GM18907 (cell line): ENCODE results near the gene DDX39B.
A peak's percentile ranks its signal among the peaks of the same experiment; 100 is the strongest.
"Not testable (repeated sequence)": the region's sequence is repeated elsewhere in the genome, so short reads cannot be mapped to it uniquely, and the experiment has no call there.

Source experiments
- ATAC-seq: cut with Tn5 transposase; IDR thresholded peaks from one replicate; pipeline ENCODE4 v1.9.1; 2021; ENCODE audit warnings: mild to moderate bottlenecking, moderate library complexity; ENCODE audit not compliant: unreplicated experiment

The DDX39B gene

DNA sequence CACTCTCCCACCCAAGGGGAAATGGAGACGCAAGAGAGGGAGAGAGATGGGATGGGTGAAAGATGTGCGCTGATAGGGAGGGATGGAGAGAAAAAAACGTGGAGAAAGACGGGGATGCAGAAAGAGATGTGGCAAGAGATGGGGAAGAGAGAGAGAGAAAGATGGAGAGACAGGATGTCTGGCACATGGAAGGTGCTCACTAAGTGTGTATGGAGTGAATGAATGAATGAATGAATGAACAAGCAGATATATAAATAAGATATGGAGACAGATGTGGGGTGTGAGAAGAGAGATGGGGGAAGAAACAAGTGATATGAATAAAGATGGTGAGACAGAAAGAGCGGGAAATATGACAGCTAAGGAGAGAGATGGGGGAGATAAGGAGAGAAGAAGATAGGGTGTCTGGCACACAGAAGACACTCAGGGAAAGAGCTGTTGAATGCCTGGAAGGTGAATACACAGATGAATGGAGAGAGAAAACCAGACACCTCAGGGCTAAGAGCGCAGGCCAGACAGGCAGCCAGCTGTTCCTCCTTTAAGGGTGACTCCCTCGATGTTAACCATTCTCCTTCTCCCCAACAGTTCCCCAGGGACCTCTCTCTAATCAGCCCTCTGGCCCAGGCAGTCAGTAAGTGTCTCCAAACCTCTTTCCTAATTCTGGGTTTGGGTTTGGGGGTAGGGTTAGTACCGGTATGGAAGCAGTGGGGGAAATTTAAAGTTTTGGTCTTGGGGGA is 34.3 kb upstream of the DDX39B start:
- ATAC-seq, result no peak

DNA sequence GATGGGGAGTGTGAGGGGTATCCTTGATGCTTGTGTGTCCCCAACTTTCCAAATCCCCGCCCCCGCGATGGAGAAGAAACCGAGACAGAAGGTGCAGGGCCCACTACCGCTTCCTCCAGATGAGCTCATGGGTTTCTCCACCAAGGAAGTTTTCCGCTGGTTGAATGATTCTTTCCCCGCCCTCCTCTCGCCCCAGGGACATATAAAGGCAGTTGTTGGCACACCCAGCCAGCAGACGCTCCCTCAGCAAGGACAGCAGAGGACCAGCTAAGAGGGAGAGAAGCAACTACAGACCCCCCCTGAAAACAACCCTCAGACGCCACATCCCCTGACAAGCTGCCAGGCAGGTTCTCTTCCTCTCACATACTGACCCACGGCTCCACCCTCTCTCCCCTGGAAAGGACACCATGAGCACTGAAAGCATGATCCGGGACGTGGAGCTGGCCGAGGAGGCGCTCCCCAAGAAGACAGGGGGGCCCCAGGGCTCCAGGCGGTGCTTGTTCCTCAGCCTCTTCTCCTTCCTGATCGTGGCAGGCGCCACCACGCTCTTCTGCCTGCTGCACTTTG is 33.6 kb upstream of the DDX39B start, which contains the start of gene TNF:
TSS of gene TNF (plus strand) at position 231 of the 567 bp plus-strand sequence. CDS start at position 408, 177 bp downstream.
- ATAC-seq, result no peak

GRCh38 chr6:31574106-31575061 is 32.6 kb upstream of the DDX39B start:
- no peak for ATAC-seq

DNA sequence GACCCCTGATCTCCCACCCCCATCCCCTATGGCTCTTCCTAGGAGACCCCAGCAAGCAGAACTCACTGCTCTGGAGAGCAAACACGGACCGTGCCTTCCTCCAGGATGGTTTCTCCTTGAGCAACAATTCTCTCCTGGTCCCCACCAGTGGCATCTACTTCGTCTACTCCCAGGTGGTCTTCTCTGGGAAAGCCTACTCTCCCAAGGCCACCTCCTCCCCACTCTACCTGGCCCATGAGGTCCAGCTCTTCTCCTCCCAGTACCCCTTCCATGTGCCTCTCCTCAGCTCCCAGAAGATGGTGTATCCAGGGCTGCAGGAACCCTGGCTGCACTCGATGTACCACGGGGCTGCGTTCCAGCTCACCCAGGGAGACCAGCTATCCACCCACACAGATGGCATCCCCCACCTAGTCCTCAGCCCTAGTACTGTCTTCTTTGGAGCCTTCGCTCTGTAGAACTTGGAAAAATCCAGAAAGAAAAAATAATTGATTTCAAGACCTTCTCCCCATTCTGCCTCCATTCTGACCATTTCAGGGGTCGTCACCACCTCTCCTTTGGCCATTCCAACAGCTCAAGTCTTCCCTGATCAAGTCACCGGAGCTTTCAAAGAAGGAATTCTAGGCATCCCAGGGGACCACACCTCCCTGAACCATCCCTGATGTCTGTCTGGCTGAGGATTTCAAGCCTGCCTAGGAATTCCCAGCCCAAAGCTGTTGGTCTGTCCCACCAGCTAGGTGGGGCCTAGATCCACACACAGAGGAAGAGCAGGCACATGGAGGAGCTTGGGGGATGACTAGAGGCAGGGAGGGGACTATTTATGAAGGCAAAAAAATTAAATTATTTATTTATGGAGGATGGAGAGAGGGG is 31.7 kb upstream of the DDX39B start:
- ATAC-seq, result no peak

DNA sequence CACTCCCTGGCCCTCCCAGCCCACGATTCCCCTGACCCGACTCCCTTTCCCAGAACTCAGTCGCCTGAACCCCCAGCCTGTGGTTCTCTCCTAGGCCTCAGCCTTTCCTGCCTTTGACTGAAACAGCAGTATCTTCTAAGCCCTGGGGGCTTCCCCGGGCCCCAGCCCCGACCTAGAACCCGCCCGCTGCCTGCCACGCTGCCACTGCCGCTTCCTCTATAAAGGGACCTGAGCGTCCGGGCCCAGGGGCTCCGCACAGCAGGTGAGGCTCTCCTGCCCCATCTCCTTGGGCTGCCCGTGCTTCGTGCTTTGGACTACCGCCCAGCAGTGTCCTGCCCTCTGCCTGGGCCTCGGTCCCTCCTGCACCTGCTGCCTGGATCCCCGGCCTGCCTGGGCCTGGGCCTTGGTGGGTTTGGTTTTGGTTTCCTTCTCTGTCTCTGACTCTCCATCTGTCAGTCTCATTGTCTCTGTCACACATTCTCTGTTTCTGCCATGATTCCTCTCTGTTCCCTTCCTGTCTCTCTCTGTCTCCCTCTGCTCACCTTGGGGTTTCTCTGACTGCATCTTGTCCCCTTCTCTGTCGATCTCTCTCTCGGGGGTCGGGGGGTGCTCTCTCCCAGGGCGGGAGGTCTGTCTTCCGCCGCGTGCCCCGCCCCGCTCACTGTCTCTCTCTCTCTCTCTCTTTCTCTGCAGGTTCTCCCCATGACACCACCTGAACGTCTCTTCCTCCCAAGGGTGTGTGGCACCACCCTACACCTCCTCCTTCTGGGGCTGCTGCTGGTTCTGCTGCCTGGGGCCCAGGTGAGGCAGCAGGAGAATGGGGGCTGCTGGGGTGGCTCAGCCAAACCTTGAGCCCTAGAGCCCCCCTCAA is 30.5 kb upstream of the DDX39B start, which contains the start of gene LTA:
TSS of gene LTA (plus strand) at position 249 of the 871 bp plus-strand sequence. CDS start at position 703, 454 bp downstream.
- ATAC-seq, result peak; percentile 43

GRCh38 chr6:31569861-31570536 is 28.2 kb upstream of the DDX39B start:
- ATAC-seq, result no peak

DNA sequence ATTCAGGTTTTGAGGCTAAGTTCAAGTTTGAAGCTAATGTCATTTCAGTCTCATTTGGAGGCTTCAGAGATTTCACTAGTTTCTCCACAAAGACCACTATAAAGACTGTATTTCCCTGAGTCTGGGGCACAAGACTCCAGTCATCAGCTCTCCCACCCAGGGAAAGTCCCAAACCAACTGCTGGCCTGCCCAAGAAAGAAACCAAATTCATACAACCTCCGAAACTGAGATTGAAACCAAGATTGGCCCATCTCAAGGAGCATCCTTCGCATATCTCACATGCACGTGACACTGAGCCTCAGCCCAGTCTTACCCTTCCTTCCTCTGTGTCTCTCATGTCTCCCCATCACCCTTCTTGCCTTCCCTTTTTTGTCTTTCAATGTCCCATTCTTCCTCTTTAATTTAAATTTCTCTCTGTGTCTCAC is 26.7 kb upstream of the DDX39B start:
- ATAC-seq, result peak; percentile 70

- ATAC-seq, result no peak
Measured at GRCh38 chr6:31567531-31568370, 25.9 kb upstream of the DDX39B start.

DNA sequence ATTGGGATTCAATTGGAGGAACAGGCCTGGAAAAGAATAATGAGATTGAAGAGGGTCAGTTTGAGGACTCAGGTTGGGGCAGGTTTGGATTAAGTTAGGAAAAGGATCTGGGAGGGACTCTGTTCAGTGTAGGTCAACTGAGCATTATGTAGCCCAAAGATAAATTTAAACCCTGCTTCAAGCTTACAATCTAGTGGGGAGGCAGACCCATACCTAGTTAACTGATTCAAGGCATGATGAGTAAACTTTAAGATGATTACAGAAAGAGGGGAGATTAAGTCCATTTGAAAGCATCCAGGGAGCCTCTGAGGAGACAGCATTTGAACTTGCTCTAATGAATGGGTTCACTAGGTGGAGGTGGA is 18.9 kb upstream of the DDX39B start:
- ATAC-seq, result no peak

DNA sequence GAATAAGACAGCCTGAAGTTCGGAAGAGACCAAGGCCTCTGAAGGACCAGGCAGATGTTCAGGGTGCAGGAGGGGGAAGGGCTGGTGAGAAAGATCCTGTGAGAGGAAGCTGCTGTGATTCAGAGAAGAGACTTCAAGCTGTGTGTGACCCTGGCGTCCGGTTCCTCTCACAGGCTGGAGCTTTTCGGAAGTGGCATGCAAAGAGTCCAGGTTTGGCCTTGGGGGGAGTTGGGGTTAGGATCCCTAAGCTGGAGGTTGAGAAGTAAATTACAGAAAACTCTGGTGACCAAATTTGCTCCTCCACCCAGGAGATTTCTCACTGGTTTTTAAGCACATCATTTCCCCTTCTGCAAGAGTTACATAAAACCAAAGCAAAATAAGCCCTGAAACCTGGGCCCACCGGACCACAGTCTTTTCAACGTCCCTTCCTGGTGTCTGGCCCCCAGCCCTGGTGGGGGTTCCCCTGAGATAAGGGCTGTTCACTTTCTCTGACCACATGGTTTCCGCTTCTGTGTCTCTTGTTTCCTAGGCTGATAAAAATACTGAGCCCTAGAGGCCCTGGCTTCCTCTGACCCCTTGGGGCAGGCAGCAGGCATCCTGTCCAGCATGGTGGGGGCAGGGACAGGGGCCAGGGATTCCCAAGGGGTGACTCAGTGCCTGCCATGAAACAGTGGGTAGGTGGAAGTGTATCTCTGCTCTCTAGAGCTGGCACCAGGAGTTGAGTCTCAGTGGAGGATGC is 18.3 kb upstream of the DDX39B start:
- peak; percentile 60 for ATAC-seq

GRCh38 chr6:31559606-31559957 is 17.8 kb upstream of the DDX39B start:
- peak; percentile 1 for ATAC-seq

- peak; percentile 18 for ATAC-seq
Measured at GRCh38 chr6:31558631-31559500, 17.1 kb upstream of the DDX39B start.

- ATAC-seq, result no peak
Measured at GRCh38 chr6:31558318-31558625, 16.5 kb upstream of the DDX39B start.

- ATAC-seq, result no peak
Measured at GRCh38 chr6:31557443-31558317, 15.9 kb upstream of the DDX39B start.

DNA sequence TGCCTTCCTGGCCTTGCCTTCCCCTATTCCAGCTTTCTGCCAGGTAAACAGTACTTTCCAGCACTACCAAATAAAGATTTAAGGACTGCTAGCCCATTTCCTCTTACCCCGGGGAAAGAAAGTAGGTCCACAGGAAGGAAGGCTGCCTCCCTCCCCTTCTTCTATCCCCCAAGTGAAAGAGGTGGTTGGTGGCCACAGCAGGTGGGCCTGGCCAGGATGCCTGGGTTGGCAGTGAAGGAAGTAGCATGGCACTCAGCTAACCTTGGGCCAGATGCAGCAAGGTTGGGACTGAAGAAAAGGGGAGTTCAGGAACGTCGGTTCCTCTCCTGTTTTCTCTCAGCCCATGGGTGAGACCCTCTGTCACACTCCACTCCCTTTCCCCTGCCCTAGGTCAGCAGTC is 14.5 kb upstream of the DDX39B start:
- no peak for ATAC-seq

GRCh38 chr6:31551371-31551770 is 9.6 kb upstream of the DDX39B start:
- ATAC-seq, result not testable (repeated sequence)
